ENCODE measurements around the gene SLC25A29. TPM values are rescaled to one million over a fixed set of nuclear protein-coding genes. Genes with fewer than 3 reads are reported as not detected.
A peak's percentile ranks its signal among the peaks of the same experiment; 100 is the strongest.

Gene SLC25A29
- total and polyA plus RNA-seq, 2 of the 13 experiments (the other 11 are each of a cell fraction or from before 2014, with no cell fraction given), result 12.2 to 17.2 TPM

DNA sequence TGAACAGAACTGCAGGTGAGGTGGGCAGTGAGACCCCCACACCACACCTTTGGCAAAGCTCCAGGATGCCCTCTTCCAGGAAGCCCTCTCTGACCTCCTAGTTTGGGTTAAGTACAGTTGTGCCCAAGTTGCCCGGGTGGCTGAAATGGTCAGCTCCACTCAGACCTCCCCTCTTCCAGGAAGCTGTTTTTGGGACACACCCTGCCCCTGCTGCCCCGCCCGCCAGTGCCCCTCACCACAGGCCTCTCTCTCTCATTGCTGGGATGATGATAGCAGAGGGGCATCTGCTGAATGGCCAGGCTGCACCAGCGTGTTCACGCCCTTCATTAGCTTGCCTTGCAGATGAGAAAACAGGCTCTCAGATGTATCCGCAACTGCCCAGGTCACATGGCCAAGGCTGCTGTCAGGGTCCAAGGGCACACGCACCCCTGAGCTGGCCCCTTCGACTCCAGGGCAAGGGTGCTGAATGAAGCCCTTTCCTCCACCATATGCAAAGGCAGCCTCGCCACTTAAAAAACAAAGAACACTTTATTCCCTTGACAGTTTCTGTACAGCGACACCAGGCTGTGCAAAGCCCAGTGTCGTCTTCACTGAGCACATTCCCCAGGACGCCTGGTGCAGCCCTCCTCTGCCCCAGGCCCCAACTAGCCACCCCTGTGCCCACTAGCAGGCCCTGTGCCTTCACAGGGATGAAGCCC is 15.5 kb downstream of the SLC25A29 start (continued):
- TF ChIP-seq, protein P1, sequence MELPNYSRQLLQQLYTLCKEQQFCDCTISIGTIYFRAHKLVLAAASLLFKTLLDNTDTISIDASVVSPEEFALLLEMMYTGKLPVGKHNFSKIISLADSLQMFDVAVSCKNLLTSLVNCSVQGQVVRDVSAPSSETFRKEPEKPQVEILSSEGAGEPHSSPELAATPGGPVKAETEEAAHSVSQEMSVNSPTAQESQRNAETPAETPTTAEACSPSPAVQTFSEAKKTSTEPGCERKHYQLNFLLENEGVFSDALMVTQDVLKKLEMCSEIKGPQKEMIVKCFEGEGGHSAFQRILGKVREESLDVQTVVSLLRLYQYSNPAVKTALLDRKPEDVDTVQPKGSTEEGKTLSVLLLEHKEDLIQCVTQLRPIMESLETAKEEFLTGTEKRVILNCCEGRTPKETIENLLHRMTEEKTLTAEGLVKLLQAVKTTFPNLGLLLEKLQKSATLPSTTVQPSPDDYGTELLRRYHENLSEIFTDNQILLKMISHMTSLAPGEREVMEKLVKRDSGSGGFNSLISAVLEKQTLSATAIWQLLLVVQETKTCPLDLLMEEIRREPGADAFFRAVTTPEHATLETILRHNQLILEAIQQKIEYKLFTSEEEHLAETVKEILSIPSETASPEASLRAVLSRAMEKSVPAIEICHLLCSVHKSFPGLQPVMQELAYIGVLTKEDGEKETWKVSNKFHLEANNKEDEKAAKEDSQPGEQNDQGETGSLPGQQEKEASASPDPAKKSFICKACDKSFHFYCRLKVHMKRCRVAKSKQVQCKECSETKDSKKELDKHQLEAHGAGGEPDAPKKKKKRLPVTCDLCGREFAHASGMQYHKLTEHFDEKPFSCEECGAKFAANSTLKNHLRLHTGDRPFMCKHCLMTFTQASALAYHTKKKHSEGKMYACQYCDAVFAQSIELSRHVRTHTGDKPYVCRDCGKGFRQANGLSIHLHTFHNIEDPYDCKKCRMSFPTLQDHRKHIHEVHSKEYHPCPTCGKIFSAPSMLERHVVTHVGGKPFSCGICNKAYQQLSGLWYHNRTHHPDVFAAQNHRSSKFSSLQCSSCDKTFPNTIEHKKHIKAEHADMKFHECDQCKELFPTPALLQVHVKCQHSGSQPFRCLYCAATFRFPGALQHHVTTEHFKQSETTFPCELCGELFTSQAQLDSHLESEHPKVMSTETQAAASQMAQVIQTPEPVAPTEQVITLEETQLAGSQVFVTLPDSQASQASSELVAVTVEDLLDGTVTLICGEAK (IDR thresholded peaks at IDR 0.05), result no peak
- TF ChIP-seq, protein P1 (CRISPR knock-in tag; IDR thresholded peaks at IDR 0.05), result no peak
- TF ChIP-seq ISL2 (CRISPR knock-in tag; IDR thresholded peaks at IDR 0.05), result peak; percentile 48
- TF ChIP-seq NR1H2 (CRISPR knock-in tag; IDR thresholded peaks at IDR 0.05; ENCODE audit: borderline replicate concordance, low read depth), result no peak
- no peak for TF ChIP-seq ZNF776 (CRISPR knock-in tag; IDR thresholded peaks at IDR 0.05)
- TF ChIP-seq ATRX (CRISPR knock-in tag; IDR thresholded peaks at IDR 0.05; ENCODE audit: borderline replicate concordance), result no peak
- peak; percentile 68; the same call in 1 of the 2 replicates for TF ChIP-seq ZNF343 (CRISPR knock-in tag; IDR thresholded peaks at IDR 0.05)
- peak; percentile 79 for TF ChIP-seq ARID5B (CRISPR knock-in tag; IDR thresholded peaks at IDR 0.05)
- TF ChIP-seq ZNF609 (CRISPR knock-in tag; IDR thresholded peaks at IDR 0.05; ENCODE audit: borderline replicate concordance), result peak; percentile 76; the same call in 1 of the 2 replicates
- no peak; the same call in 1 of the 2 replicates for TF ChIP-seq ZNF547 (CRISPR knock-in tag; IDR thresholded peaks at IDR 0.05)
